Ectodermal cell (in vitro differentiated cells): ENCODE measurements around the gene LYPD3.

ENCODE experiments used
- H3K27ac ChIP-seq: 2 replicates; pipeline ENCODE4 v1.7.0; 2013; ENCODE audit warnings: mild to moderate bottlenecking, low read depth, low read length; ENCODE audit not compliant: insufficient read depth, poor library complexity, severe bottlenecking
- H3K27me3 ChIP-seq: 2 replicates; pipeline ENCODE4 v1.7.0; 2013; ENCODE audit warnings: mild to moderate bottlenecking, low read length; ENCODE audit not compliant: insufficient read depth, control insufficient read depth, poor library complexity, severe bottlenecking
- H3K36me3 ChIP-seq: one replicate; pipeline ENCODE4 v1.7.0; 2013; ENCODE audit warnings: low read length; ENCODE audit not compliant: control insufficient read depth, insufficient read depth
- H3K4me1 ChIP-seq: one replicate; pipeline ENCODE4 v1.7.0; 2013; ENCODE audit warnings: low read length; ENCODE audit not compliant: control insufficient read depth, insufficient read depth
- H3K4me3 ChIP-seq: 2 replicates; pipeline ENCODE4 v1.7.0; 2013; ENCODE audit warnings: low read depth, low read length, control low read depth; ENCODE audit not compliant: insufficient read depth
- H3K9me3 ChIP-seq: 2 replicates; pipeline ENCODE4 v1.7.0; 2013; ENCODE audit warnings: mild to moderate bottlenecking, low read length, moderate library complexity; ENCODE audit not compliant: control insufficient read depth
- WGBS, 2 experiments: methylation state at CpG; one replicate each; pipeline ENCODE4 v1.1.7; 2013; ENCODE audit warnings: missing lambda C conversion rate in 2 of 2; 5-methylcytosine and 5-hydroxymethylcytosine counted together

LYPD3 gene

DNA sequence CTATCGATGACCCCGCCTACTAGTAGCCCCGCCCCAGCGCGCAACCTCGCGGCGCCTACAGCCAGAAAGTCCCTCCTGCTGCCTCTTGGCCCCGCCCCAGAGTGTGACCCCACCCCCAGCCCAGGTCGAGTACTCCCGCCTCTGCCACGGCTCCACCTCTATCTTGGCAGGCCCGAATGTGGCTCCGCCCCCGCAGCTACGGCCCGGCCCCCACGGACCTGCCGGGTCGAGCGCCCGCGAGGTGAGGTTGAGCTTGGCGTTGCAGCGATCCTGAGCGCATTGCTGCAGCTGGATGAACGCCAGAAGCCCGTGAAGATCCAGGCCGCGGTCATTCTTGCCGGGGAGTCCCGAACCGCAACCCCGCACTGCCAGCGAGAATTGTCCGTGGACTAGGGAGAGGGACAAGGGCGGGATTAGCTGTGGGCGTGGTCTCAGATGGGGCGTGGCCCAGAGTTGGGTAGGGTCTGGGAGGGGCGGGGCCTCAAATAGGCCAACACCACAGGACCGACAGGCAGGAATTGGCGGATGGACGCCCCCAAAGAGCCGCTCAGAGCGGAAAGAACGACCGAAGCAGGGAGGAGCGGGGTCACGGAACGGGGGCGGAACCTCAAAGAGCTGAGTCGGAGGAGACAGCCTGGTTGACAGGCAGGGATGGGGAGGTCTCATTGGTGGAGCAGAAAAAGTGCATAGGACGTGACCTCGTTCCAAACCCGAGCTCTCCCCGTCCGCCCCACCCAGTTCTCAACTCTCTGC, 1.9 kb downstream of the LYPD3 start:
- Histone ChIP-seq H3K27me3 (peaks cover 51% of the 10 kb centered on the region), H3K9me3 (no peaks in the 10 kb centered on the region), H3K4me3 (peak overlapping the region; percentile 85), H3K4me1 (no peaks in the 10 kb centered on the region), H3K36me3 (no peaks in the 10 kb centered on the region), H3K27ac (peak overlapping the region; percentile 60)
- WGBS, 2 experiments = 0 to 1% methylated on average over 57 of the region's 57 CpGs

DNA sequence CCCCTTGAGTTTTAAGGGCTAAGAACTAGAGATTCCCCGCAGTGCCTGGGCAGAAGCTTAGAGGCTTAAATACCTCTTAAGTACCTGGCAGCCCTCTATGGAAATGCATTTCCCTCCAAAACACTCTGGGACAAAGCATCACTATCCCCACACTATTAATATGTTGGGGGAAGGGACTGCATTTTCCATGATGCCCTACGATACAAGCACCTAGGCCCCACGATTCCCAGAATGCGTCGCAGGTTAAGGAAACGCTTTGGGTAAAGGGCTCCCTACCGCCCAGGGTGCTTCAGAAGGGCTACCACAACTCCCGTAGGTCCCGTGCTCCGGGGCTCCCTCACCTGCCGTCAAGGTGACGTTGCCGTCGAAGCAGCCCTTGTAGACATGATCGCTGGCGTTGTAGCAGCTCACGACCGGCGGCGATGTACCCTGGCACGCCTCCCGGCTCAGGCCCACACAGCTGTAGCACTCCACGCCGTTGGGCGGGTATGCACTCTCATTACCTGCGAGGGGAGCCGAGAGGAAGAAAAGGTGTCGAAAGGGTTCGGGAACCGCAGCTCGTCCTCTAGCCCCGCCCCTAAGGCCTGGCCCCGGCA, 2.5 kb downstream of the LYPD3 start:
- Histone ChIP-seq H3K27me3 (peaks cover 51% of the 10 kb centered on the region), H3K36me3 (no peaks in the 10 kb centered on the region), H3K27ac (no peak overlapping the region), H3K4me3 (peak overlapping the region; percentile 85), H3K9me3 (no peaks in the 10 kb centered on the region), H3K4me1 (no peaks in the 10 kb centered on the region)
- 9% methylated on average over 33 of the region's 33 CpGs for WGBS, 2 experiments

DNA sequence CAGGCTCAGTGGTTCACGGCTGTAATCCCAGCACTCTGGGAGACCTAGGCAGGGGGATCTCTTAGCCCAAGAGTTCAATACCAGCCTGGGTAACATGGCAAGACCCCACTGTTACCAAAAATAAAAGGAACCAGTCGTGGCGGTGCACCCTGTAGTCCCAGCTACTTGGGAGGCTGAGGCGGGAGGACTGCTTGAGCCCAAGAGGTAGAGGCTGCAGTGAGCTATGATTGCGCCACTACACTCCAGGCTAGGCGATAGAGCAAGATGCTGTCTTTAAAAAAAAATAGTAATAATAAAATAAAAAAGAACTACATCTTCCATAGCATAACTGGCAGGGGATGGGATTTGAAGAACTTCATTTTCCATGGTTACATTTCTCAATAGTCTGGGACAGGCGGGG, 3.0 kb downstream of the LYPD3 start:
- H3K27me3 ChIP-seq = peaks cover 51% of the 10 kb centered on the region
- H3K4me3 ChIP-seq = no peak overlapping the region
- 85 to 91% methylated on average over 5 to 6 of the region's 7 CpGs for WGBS, 2 experiments
- no peaks in the 10 kb centered on the region for H3K36me3 ChIP-seq
- H3K9me3 ChIP-seq = no peaks in the 10 kb centered on the region
- no peak overlapping the region for H3K27ac ChIP-seq
- H3K4me1 ChIP-seq = no peaks in the 10 kb centered on the region

DNA sequence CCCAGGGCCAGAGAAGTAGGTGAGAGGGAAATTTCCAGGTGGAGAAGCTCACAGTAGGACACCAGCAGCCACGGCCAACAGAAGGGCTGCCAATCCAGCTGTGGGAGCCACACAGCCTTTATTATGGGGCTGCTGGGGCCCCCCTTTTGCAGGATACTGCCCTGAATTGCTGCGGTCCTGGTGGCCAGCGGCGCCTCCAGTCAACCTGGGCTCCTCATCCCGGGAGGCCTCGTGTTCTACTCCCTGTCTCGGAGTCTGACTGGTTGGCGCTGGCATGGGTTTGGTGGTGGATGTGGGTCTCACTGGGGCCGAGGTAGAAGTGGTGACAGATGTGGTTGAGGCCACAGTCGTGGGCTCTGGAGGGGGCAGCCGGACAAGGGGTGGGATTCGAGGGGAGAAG, 4.1 kb downstream of the LYPD3 start:
- Histone ChIP-seq H3K4me1 (no peaks in the 10 kb centered on the region), H3K36me3 (no peaks in the 10 kb centered on the region), H3K4me3 (no peak overlapping the region), H3K27me3 (peaks cover 50% of the 10 kb centered on the region), H3K27ac (no peak overlapping the region), H3K9me3 (no peaks in the 10 kb centered on the region)
- WGBS, 2 experiments = 89 to 93% methylated on average over 12 of the region's 12 CpGs

DNA sequence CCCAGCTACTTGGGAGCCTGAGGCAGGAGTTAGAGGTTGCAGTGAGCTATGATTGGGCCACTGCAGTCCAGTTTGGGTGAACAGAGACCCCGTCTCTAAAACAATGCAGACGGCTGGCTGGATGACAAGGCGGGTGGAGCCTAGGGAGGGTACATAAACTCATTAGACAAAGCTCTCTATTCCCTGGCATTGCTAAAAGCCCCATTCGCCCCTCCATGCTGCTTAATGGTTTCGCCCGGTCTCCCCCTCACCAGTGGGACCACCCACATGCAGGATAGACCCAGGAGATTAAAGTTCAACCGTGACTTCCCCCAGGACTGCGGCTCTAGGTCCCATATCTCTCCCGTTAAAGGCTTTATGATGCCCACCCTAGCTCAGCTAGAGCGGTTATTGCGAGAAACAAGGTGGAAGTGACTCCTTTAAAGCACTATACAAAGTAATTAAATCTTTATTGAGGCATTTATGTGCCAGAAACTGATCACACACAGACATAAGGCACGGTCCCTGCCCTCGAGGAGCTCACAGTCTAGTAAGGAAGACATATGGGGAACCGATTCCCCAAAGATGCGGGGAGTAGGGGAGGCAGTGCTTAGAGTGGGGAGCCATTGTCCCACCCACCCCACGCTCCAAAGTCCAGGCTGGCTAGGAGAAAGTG, 4.9 kb downstream of the LYPD3 start:
- Histone ChIP-seq H3K27me3 (peaks cover 42% of the 10 kb centered on the region), H3K36me3 (no peaks in the 10 kb centered on the region), H3K4me1 (no peaks in the 10 kb centered on the region), H3K27ac (no peak overlapping the region), H3K4me3 (no peak overlapping the region), H3K9me3 (no peaks in the 10 kb centered on the region)
- 85 to 86% methylated on average over 14 to 16 of the region's 16 CpGs for WGBS, 2 experiments

DNA sequence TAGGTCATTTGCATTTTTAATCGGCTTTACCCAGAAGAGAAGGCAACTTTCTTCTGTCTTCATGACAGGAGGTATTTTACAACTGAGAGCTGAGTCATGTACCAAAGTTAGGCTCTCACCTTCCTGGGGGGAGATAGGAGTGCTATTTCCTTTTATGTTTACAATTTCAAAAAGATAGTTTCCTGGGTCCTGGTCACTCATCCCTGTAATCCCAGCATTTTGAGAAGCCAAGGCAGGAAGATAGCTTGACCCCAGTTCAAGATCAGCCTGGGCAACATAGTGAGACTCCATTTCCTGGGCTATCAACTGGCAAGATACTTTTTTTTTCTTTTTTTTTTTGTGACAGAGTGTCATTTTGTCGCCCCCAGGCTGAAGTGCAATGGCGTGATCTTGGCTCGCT, 7.6 kb downstream of the LYPD3 start:
- H3K36me3 ChIP-seq = no peaks in the 10 kb centered on the region
- peaks cover 24% of the 10 kb centered on the region for H3K27me3 ChIP-seq
- H3K4me3 ChIP-seq = no peak overlapping the region
- H3K4me1 ChIP-seq = no peaks in the 10 kb centered on the region
- WGBS, 2 experiments = 74 to 88% methylated on average over 4 of the region's 4 CpGs
- H3K9me3 ChIP-seq = no peaks in the 10 kb centered on the region
- H3K27ac ChIP-seq = no peak overlapping the region

DNA sequence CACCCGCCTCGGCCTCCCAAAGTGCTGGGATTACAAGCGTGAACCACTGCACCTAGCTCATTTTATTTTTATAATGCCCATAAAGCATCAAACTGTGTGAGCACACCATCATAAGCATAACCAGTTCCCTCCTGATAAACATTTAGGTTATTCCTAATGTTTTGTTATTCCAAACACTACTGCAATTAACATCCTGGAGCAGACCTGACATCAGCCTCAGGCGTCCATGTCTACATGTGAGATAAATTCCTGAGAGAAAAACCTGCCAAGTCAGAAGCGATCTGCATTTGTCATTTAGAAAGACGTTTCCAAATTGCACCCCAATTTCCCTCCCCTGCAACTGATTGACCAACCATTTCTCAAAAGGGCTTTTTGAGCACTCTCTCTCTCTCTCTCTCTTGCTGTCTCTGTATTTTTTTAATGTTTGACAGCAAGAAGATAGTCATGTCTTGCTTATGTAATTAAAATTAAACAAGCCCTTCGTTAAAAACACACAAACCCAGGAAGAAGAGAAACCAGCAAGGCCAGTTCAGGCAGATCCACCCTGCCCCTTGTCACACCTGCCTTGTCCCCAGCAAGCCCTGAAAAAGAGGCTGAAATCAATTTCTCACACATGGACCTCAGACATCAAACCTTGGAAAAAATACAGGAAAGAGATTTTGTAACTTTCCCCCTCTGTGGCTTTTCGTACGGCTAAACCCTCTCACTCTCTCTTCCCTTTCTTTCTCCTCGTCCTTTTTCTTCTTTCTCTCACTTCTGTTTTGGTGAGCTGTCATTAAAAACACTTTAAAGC, 9.9 kb downstream of the LYPD3 start:
- Histone ChIP-seq H3K27me3 (peaks cover 3% of the 10 kb centered on the region), H3K4me1 (no peaks in the 10 kb centered on the region), H3K27ac (no peak overlapping the region), H3K4me3 (no peak overlapping the region), H3K36me3 (no peaks in the 10 kb centered on the region), H3K9me3 (no peaks in the 10 kb centered on the region)
- WGBS, 2 experiments = 82 to 85% methylated on average over 9 to 10 of the region's 10 CpGs

DNA sequence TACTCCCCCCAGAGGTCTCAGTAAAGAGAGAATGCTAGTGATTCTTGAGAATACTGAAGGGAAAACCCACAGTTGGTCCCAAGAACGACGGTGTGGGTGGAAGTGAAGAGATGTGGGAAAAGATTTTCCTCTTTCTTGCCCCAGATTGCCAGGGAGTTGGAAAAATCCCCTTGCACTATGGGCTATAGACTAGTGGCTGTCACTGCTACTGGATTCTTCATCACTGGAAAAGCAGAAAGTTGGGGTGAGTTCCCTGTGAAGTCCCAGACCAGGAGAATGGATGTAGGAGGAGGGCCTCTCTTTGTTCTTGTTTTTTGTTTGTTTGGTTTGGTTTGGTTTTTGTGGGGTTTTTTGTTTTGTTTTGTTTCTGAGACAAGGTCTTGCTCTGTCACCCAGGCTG, 11.4 kb downstream of the LYPD3 start:
- Histone ChIP-seq H3K27me3 (no peaks in the 10 kb centered on the region), H3K36me3 (no peaks in the 10 kb centered on the region), H3K9me3 (no peaks in the 10 kb centered on the region), H3K4me1 (no peaks in the 10 kb centered on the region), H3K27ac (no peak overlapping the region), H3K4me3 (no peak overlapping the region)
- WGBS, 2 experiments = 84 to 86% methylated on average over 2 of the region's 2 CpGs

DNA sequence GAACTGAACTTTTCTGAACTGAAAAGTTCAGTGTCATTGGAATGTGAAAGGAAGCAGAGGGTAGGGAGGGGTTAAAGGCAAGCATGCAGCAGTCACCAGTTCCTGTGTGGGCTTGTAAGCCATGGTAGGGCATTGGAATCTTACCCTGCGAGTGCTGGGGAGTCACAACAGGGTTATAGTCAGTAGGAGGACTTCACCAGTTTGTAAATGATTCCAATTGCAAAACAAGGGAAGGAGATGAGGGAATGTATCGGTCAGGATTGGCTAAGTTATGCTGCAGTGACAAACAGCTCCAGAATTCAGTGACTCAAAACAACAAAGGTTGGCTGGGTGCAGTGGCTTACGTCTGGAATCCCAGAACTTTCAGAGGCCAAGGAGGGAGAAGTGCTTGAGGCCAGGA, 12.8 kb downstream of the LYPD3 start:
- WGBS, 2 experiments = 79 to 81% methylated on average over 3 of the region's 3 CpGs
- H3K9me3 ChIP-seq = no peaks in the 10 kb centered on the region
- H3K4me3 ChIP-seq = no peak overlapping the region
- no peaks in the 10 kb centered on the region for H3K36me3 ChIP-seq
- no peaks in the 10 kb centered on the region for H3K27me3 ChIP-seq
- H3K4me1 ChIP-seq = no peaks in the 10 kb centered on the region
- H3K27ac ChIP-seq = no peak overlapping the region

DNA sequence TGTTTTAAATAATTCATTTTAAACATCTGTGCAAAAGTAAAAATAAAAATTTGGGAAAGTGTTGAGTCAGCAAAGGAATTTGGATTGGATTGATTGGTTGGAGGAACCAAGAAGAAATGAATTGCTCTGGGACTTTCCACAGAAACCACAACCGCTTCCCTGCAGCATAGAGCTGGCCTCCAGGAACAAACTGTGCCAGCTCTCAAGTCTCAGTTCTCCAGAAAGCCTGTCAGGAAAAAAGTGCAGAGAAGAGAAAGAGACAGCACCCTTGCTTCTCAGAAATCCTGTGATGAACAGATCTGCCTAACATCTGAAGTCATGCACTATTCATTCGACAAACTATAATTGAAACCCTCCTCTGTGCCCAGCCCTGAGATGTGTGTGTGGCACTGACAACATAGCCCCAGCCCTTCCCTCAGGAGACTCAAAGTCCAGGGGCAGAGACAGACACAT, 14.8 kb downstream of the LYPD3 start:
- H3K36me3 ChIP-seq = no peaks in the 10 kb centered on the region
- WGBS, 2 experiments = 95 to 97% methylated on average over 2 of the region's 2 CpGs
- H3K4me3 ChIP-seq = no peak overlapping the region
- no peaks in the 10 kb centered on the region for H3K4me1 ChIP-seq
- no peaks in the 10 kb centered on the region for H3K27me3 ChIP-seq
- H3K27ac ChIP-seq = no peak overlapping the region
- H3K9me3 ChIP-seq = no peaks in the 10 kb centered on the region
